Keratinocyte (primary cell): ENCODE data around the gene KRT9.

Source experiments
- EZH2 ChIP-seq: IDR thresholded peaks from one replicate; pipeline ENCODE4 v1.6.1; 2012; ENCODE audit warnings: inconsistent platforms, mild to moderate bottlenecking, low read length, moderate library complexity
- TF ChIP-seq, protein P1 (sequence below), 3 experiments: IDR thresholded peaks in 1 of 3; conservative IDR thresholded peaks in 1 of 3; optimal IDR thresholded peaks in 1 of 3; 2 replicates in 2 of 3; 3 replicates in 1 of 3; pipeline versions ENCODE3 to v1.5.1; 2011; ENCODE audit warnings: low read length in 3 of 3, mild to moderate bottlenecking in 3 of 3, moderate library complexity in 2 of 3, control low read depth in 1 of 3, inconsistent platforms in 1 of 3; ENCODE audit not compliant: insufficient read depth in 2 of 3; ENCODE audit errors: extremely low read depth in 1 of 3

GRCh38 chr17:41589301-41589700, 17.4 kb upstream of the KRT9 start:
- TF ChIP-seq, protein P1, sequence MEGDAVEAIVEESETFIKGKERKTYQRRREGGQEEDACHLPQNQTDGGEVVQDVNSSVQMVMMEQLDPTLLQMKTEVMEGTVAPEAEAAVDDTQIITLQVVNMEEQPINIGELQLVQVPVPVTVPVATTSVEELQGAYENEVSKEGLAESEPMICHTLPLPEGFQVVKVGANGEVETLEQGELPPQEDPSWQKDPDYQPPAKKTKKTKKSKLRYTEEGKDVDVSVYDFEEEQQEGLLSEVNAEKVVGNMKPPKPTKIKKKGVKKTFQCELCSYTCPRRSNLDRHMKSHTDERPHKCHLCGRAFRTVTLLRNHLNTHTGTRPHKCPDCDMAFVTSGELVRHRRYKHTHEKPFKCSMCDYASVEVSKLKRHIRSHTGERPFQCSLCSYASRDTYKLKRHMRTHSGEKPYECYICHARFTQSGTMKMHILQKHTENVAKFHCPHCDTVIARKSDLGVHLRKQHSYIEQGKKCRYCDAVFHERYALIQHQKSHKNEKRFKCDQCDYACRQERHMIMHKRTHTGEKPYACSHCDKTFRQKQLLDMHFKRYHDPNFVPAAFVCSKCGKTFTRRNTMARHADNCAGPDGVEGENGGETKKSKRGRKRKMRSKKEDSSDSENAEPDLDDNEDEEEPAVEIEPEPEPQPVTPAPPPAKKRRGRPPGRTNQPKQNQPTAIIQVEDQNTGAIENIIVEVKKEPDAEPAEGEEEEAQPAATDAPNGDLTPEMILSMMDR (optimal IDR thresholded peaks at IDR 0.05 in 1 of 3, IDR thresholded peaks at IDR 0.05 in 1 of 3, conservative IDR thresholded peaks at IDR 0.05 in 1 of 3; ENCODE audit: extremely low read depth in 1 of 3, insufficient read depth in 2 of 3, low read length in 3 of 3): peak in 2 of 3 experiments; percentile 21 to 37
- no peak for TF ChIP-seq EZH2
